Nephron (organoid): ENCODE measurements around the gene LPP.

ENCODE experiments used
- H3K27ac Mint-ChIP-seq, 3 experiments: 2 replicates each; pipeline ENCODE4 v1.8.0; 2020; ENCODE audit warnings: mixed read lengths in 3 of 3, mild to moderate bottlenecking in 2 of 3, moderate library complexity in 1 of 3
- H3K27me3 Mint-ChIP-seq: 2 replicates; pipeline ENCODE4 v1.8.0; 2021; ENCODE audit warnings: low read depth, mild to moderate bottlenecking, moderate library complexity, mixed read lengths
- H3K36me3 Mint-ChIP-seq: 2 replicates; pipeline ENCODE4 v1.8.0; 2020; ENCODE audit warnings: low read depth, mixed read lengths
- H3K4me1 Mint-ChIP-seq: 2 replicates; pipeline ENCODE4 v1.8.0; 2020; ENCODE audit warnings: mixed read lengths
- H3K4me3 Mint-ChIP-seq, 3 experiments: 2 replicates each; pipeline ENCODE4 v1.8.0; 2020; ENCODE audit warnings: mild to moderate bottlenecking in 3 of 3, mixed read lengths in 3 of 3, moderate library complexity in 2 of 3
- H3K9me3 Mint-ChIP-seq: 2 replicates; pipeline ENCODE4 v1.8.0; 2020; ENCODE audit warnings: mixed read lengths
- TF ChIP-seq, protein P1 (sequence below), 3 experiments: fragments of 200-600 bp; sonication (generic); IDR thresholded peaks; one replicate each; pipeline ENCODE4 v1.5.0; 2021; ENCODE audit warnings: antibody characterized with exemption in 3 of 3; ENCODE audit not compliant: unreplicated experiment in 3 of 3

Gene LPP

DNA sequence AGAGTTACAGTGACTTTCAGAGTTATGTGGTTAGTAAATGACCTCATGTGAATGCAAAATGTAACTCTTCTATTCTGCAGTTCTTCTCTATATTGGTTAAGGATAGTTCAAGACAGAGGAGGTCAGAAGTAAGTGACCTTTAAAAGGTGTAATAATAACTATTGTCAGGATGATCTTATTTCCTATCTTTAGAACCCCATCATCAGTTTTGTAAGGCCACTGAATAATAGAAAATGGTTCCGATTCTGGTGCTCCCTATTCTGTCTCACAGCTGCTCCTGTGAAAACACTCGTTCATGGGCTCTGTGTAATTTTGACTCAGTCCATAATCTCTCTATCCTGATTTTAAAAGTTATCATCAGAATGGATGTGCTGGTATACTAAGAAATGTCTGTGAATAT, 463.3 kb downstream of the LPP start:
- no peaks in the 10 kb centered on the region for H3K4me1 Mint-ChIP-seq
- no peak overlapping the region for H3K4me3 Mint-ChIP-seq
- TF ChIP-seq, protein P1, sequence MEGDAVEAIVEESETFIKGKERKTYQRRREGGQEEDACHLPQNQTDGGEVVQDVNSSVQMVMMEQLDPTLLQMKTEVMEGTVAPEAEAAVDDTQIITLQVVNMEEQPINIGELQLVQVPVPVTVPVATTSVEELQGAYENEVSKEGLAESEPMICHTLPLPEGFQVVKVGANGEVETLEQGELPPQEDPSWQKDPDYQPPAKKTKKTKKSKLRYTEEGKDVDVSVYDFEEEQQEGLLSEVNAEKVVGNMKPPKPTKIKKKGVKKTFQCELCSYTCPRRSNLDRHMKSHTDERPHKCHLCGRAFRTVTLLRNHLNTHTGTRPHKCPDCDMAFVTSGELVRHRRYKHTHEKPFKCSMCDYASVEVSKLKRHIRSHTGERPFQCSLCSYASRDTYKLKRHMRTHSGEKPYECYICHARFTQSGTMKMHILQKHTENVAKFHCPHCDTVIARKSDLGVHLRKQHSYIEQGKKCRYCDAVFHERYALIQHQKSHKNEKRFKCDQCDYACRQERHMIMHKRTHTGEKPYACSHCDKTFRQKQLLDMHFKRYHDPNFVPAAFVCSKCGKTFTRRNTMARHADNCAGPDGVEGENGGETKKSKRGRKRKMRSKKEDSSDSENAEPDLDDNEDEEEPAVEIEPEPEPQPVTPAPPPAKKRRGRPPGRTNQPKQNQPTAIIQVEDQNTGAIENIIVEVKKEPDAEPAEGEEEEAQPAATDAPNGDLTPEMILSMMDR (IDR thresholded peaks at IDR 0.05; ENCODE audit: unreplicated experiment in 3 of 3): no peak
- H3K9me3 Mint-ChIP-seq: no peaks in the 10 kb centered on the region
- no peaks in the 10 kb centered on the region for H3K27me3 Mint-ChIP-seq
- peaks cover 19% of the 10 kb centered on the region for H3K36me3 Mint-ChIP-seq
- H3K27ac Mint-ChIP-seq: no peak overlapping the region

DNA sequence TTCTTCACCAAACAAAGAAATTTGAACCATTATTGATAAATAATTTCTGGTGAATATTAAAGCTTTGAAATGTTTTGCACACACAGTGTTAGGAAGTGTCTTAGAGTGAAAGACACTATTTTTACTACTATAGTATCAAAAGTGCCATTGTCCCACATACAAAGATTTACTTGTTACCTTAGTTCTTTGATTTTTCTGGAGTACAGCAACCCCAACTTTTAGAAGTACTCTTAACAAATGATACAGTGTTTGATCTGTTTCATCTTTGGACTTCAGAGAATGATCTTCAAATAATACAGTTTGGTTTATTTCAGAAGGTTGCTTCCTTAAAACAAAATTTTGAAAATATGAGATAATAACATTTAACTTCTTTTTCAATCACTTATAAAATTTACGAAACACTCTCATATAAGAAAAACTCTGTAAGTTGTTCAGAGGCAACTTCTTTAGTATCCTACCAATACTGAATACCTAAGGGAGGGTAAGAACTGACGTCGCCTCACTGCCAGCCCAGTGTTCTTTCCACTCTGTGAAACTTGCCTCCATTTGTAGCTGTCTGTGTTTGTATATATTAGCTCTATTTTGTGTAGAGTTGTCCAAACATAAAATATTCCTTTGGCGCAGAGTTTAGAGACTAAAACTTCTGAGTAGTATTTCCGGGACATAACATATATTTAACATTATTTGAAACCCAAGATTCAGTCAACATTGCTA, 464.2 kb downstream of the LPP start:
- no peak overlapping the region for H3K4me3 Mint-ChIP-seq
- H3K9me3 Mint-ChIP-seq: no peaks in the 10 kb centered on the region
- no peak overlapping the region for H3K27ac Mint-ChIP-seq
- no peaks in the 10 kb centered on the region for H3K4me1 Mint-ChIP-seq
- TF ChIP-seq, protein P1 (IDR thresholded peaks at IDR 0.05; ENCODE audit: unreplicated experiment in 3 of 3): no peak
- H3K27me3 Mint-ChIP-seq: no peaks in the 10 kb centered on the region
- H3K36me3 Mint-ChIP-seq: peaks cover 19% of the 10 kb centered on the region

DNA sequence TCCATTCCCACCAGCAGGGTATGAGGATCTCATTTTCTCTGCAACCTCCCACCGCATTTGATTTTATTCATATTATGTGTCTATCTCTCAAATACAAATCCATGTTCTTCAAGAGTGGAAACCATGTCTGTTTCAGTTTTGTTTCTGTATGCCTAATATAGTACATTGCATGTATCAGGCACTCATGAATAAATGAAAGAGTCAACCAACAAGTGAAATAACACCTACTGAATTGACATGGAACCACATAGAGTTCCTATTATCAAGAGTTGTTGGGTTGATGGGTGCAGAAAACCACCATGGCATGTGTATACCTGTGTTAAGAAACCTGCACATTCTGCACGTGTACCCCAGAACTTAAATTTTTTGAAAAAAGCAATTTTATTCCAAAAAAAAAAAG, 466.8 kb downstream of the LPP start:
- Mint-ChIP-seq H3K27ac (no peak overlapping the region), H3K9me3 (no peaks in the 10 kb centered on the region), H3K36me3 (peaks cover 7% of the 10 kb centered on the region), H3K4me3 (no peak overlapping the region), H3K4me1 (peaks cover 14% of the 10 kb centered on the region), H3K27me3 (no peaks in the 10 kb centered on the region)
- TF ChIP-seq, protein P1 (IDR thresholded peaks at IDR 0.05; ENCODE audit: unreplicated experiment in 3 of 3): no peak

DNA sequence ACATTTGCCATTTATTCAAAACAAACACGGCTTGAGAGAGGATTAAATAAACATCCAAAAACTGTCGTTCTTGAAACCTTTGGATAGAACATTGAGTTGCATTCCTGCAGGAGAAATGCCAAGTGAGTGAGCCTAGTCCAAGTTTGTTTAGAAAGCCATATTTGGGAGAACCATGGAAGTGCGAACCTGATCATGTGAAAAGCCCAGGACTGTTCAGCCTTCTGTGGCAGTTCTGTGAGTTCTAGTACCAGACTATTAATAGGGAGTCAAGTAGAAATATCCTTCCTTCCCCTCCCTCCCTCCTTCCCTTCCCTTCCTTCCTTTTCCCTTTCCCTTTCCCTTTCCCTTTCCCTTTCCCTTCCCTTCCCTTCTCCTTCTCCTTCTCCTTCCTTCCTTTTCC, 470.4 kb downstream of the LPP start:
- Mint-ChIP-seq H3K4me1 (peaks cover 14% of the 10 kb centered on the region), H3K27ac (no peak overlapping the region)

DNA sequence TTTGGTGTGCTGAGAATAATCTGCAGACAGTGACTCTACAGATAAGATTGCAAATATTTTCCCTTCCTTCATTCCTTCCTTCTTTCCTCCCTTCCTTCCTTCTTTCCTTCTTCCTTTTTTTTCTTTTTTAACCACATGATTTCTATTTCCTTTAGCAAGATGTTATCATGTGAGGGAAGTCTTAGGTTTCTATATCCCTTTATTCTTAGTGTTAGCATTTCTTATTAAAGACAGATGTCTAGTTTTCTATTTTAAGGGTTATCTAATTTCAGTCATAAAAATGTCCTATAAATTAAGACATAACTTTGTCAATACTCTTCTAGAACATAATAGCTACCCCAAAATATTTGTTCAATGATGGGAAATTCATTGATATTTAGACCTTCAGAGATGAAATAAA, 470.9 kb downstream of the LPP start:
- Mint-ChIP-seq H3K36me3 (peaks cover 17% of the 10 kb centered on the region), H3K27me3 (no peaks in the 10 kb centered on the region), H3K9me3 (peaks cover 15% of the 10 kb centered on the region), H3K4me1 (peaks cover 14% of the 10 kb centered on the region), H3K27ac (no peak overlapping the region), H3K4me3 (no peak overlapping the region)
- TF ChIP-seq, protein P1 (IDR thresholded peaks at IDR 0.05; ENCODE audit: unreplicated experiment in 3 of 3): no peak

More for the DNA sequence above, 470.4 kb downstream of the LPP start:
- Mint-ChIP-seq H3K4me3 (no peak overlapping the region), H3K36me3 (peaks cover 17% of the 10 kb centered on the region), H3K9me3 (peaks cover 14% of the 10 kb centered on the region), H3K27me3 (no peaks in the 10 kb centered on the region)
- TF ChIP-seq, protein P1 (IDR thresholded peaks at IDR 0.05; ENCODE audit: unreplicated experiment in 3 of 3): no peak

DNA sequence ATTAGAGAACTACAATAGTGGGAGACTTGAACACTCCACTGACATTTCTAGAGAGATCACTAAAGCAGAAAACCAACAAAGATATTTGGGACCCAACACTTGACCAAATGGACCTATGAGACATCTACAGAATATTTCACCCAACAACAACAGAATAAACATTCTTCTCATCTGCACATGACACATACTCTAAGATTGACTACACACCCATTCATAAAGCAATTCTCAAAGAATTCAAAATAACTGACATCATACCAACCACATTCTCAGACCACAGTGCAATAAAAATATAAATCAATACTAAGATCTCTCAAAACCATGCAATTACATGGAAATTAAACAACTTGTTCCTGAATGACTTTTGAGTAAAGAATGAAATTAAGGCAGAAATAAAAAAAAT, 473.7 kb downstream of the LPP start:
- H3K27me3 Mint-ChIP-seq: no peaks in the 10 kb centered on the region
- no peak overlapping the region for H3K4me3 Mint-ChIP-seq
- peaks cover 21% of the 10 kb centered on the region for H3K36me3 Mint-ChIP-seq
- H3K27ac Mint-ChIP-seq: no peak overlapping the region
- H3K4me1 Mint-ChIP-seq: peaks cover 14% of the 10 kb centered on the region
- TF ChIP-seq, protein P1 (IDR thresholded peaks at IDR 0.05; ENCODE audit: unreplicated experiment in 3 of 3): no peak
- H3K9me3 Mint-ChIP-seq: peaks cover 19% of the 10 kb centered on the region
